IMR-90 (cell line): ENCODE results near the gene INSM1. TPM values are rescaled to one million over a fixed set of nuclear protein-coding genes. Genes with fewer than 3 reads are reported as not detected.

Experiments
- ATAC-seq: fragments of 200-7000 bp; cut with Tn5 transposase; 2 replicates; pipeline ENCODE4 v1.9.1; 2020; ENCODE audit warnings: low read depth, mild to moderate bottlenecking, moderate library complexity
- BruUV-seq: library from RNA; stranded (reverse); fragments of 400-500 nt; replicated peaks from 2 replicates; lab custom pipeline; 2021; lab: Mats Ljungman, UMichigan
- CTCF ChIA-PET: fragments of 300-600 bp; formaldehyde crosslinking; extraction: SDS; loops from one replicate; lab custom pipeline; 2021; ENCODE audit warnings: antibody characterized with exemption; lab: Yijun Ruan, JAX
- POLR2A ChIA-PET: fragments of 300-600 bp; sonication (Branson Sonifier 250); formaldehyde crosslinking; loops from one replicate; lab custom pipeline; 2022; ENCODE audit warnings: antibody characterized with exemption; ENCODE audit not compliant: unreplicated experiment; lab: Charles Lee
- DNase-seq: peaks from one replicate; pipeline ENCODE4 v3.0.0; 2013
- H2AFZ ChIP-seq: replicated peaks from 2 replicates; pipeline ENCODE3; 2013; ENCODE audit warnings: low read length, mild to moderate bottlenecking; ENCODE audit not compliant: poor library complexity
- H2AK5ac ChIP-seq: 2 replicates; pipeline ENCODE4 v1.6.1; 2013; ENCODE audit warnings: low read depth, low read length, inconsistent platforms
- H2AK9ac ChIP-seq: replicated peaks from 2 replicates; pipeline ENCODE3; 2013; ENCODE audit warnings: mild to moderate bottlenecking, low read depth, low read length, moderate library complexity; ENCODE audit not compliant: poor library complexity
- H2BK120ac ChIP-seq: 2 replicates; pipeline ENCODE4 v1.6.1; 2013; ENCODE audit warnings: low read depth, low read length, inconsistent platforms
- H2BK15ac ChIP-seq: 3 replicates; pipeline ENCODE4 v1.6.1; 2013; ENCODE audit warnings: low read depth, low read length, inconsistent platforms
- H2BK20ac ChIP-seq: 2 replicates; pipeline ENCODE4 v1.6.1; 2013; ENCODE audit warnings: low read depth, mild to moderate bottlenecking, inconsistent platforms, low read length, moderate library complexity
- H2BK5ac ChIP-seq: 2 replicates; pipeline ENCODE4 v1.6.1; 2013; ENCODE audit warnings: mild to moderate bottlenecking, low read depth, low read length, inconsistent platforms; ENCODE audit not compliant: poor library complexity, severe bottlenecking
- H3K14ac ChIP-seq: replicated peaks from 2 replicates; pipeline ENCODE4 v1.6.1; 2013; ENCODE audit warnings: low read depth, low read length, inconsistent platforms
- H3K18ac ChIP-seq: 2 replicates; pipeline ENCODE4 v1.6.1; 2013; ENCODE audit warnings: low read depth, low read length, control low read depth
- H3K23ac ChIP-seq: 2 replicates; pipeline ENCODE4 v1.6.1; 2013; ENCODE audit warnings: low read depth, low read length, inconsistent platforms
- H3K27ac ChIP-seq: 2 replicates; pipeline ENCODE4 v1.5.1; 2013; ENCODE audit warnings: mild to moderate bottlenecking, control low read depth, low read length; ENCODE audit not compliant: insufficient read depth
- H3K27me3 ChIP-seq: 2 replicates; pipeline ENCODE4 v1.6.1; 2013; ENCODE audit warnings: low read length; ENCODE audit not compliant: control insufficient read depth, insufficient read depth
- H3K36me3 ChIP-seq: 2 replicates; pipeline ENCODE4 v1.6.1; 2013; ENCODE audit warnings: low read length, mixed read lengths; ENCODE audit not compliant: control insufficient read depth, insufficient read depth
- H3K4ac ChIP-seq: 2 replicates; pipeline ENCODE4 v1.6.1; 2013; ENCODE audit warnings: low read depth, low read length, inconsistent platforms
- H3K4me1 ChIP-seq: 2 replicates; pipeline ENCODE4 v1.6.1; 2013; ENCODE audit warnings: low read length, mixed read lengths; ENCODE audit not compliant: control insufficient read depth, insufficient read depth
- H3K4me2 ChIP-seq: 2 replicates; pipeline ENCODE4 v1.6.1; 2013; ENCODE audit warnings: low read depth, mild to moderate bottlenecking, control low read depth, low read length, moderate library complexity
- H3K4me3 ChIP-seq: 2 replicates; pipeline ENCODE4 v1.5.1; 2013; ENCODE audit warnings: low read depth, mild to moderate bottlenecking, control low read depth, low read length, moderate library complexity; ENCODE audit not compliant: insufficient read depth
- H3K56ac ChIP-seq: 2 replicates; pipeline ENCODE4 v1.6.1; 2013; ENCODE audit warnings: low read length, inconsistent platforms; ENCODE audit not compliant: insufficient read depth; ENCODE audit errors: extremely low read depth
- H3K79me1 ChIP-seq, 2 experiments: 2 replicates each; pipeline ENCODE4 v1.6.1; 2013; ENCODE audit warnings: low read length in 2 of 2, inconsistent platforms in 1 of 2, low read depth in 1 of 2
- H3K9ac ChIP-seq: 2 replicates; pipeline ENCODE4 v1.6.1; 2013; ENCODE audit warnings: low read depth, low read length, control low read depth
- H3K9me1 ChIP-seq: 2 replicates; pipeline ENCODE4 v1.6.1; 2013; ENCODE audit warnings: low read length, inconsistent platforms; ENCODE audit not compliant: insufficient read depth
- H3K9me3 ChIP-seq: 2 replicates; pipeline ENCODE4 v1.6.1; 2013; ENCODE audit warnings: low read length; ENCODE audit not compliant: control insufficient read depth, insufficient read depth
- H4K20me1 ChIP-seq: 2 replicates; pipeline ENCODE4 v1.6.1; 2013; ENCODE audit warnings: low read length, inconsistent platforms; ENCODE audit not compliant: insufficient read depth
- H4K5ac ChIP-seq: 2 replicates; pipeline ENCODE4 v1.6.1; 2013; ENCODE audit warnings: mild to moderate bottlenecking, low read depth, low read length, control low read depth
- H4K8ac ChIP-seq, 2 experiments: 2 replicates each; pipeline ENCODE4 v1.6.1; 2013; ENCODE audit warnings: low read depth in 2 of 2, low read length in 2 of 2, control low read depth in 1 of 2, inconsistent platforms in 1 of 2
- H4K91ac ChIP-seq: 2 replicates; pipeline ENCODE4 v1.6.1; 2013; ENCODE audit warnings: low read depth, low read length, inconsistent platforms; ENCODE audit not compliant: insufficient read depth
- BHLHE40 ChIP-seq: fragments of 150-350 bp; IDR thresholded peaks from 2 replicates; pipeline ENCODE4 v1.6.1; 2016; ENCODE audit warnings: mild to moderate bottlenecking, low read depth, low read length
- CEBPB ChIP-seq: IDR thresholded peaks from 2 replicates; pipeline ENCODE4 v1.6.1; 2012; ENCODE audit warnings: low read depth, low read length, improper control_type of control experiment
- CHD1 ChIP-seq: IDR thresholded peaks from 2 replicates; pipeline ENCODE4 v1.6.1; 2012; ENCODE audit warnings: low read depth, low read length, improper control_type of control experiment
- FOS ChIP-seq: fragments of 150-350 bp; IDR thresholded peaks from 2 replicates; pipeline ENCODE4 v1.6.1; 2016; ENCODE audit warnings: low read depth, low read length
- MAZ ChIP-seq: IDR thresholded peaks from 2 replicates; pipeline ENCODE4 v1.6.1; 2012; ENCODE audit warnings: low read depth, mild to moderate bottlenecking, low read length, improper control_type of control experiment, moderate library complexity, borderline replicate concordance
- MXI1 ChIP-seq: IDR thresholded peaks from 2 replicates; pipeline ENCODE4 v1.6.1; 2012; ENCODE audit warnings: low read depth, mild to moderate bottlenecking, low read length, moderate library complexity, borderline replicate concordance
- POLR2A ChIP-seq: IDR thresholded peaks from 2 replicates; pipeline ENCODE4 v1.6.1; 2012; ENCODE audit warnings: mild to moderate bottlenecking, low read depth, low read length
- RAD21 ChIP-seq: IDR thresholded peaks from 2 replicates; pipeline ENCODE4 v1.6.1; 2012; ENCODE audit warnings: low read length, improper control_type of control experiment
- RCOR1 ChIP-seq: IDR thresholded peaks from 2 replicates; pipeline ENCODE4 v1.6.1; 2012; ENCODE audit warnings: mild to moderate bottlenecking, low read length, improper control_type of control experiment; ENCODE audit not compliant: insufficient replicate concordance
- RFX5 ChIP-seq: IDR thresholded peaks from 2 replicates; pipeline ENCODE4 v1.8.0; 2012; ENCODE audit warnings: low read depth, mild to moderate bottlenecking, low read length, moderate library complexity
- WGBS, 2 experiments: methylation state at CpG; one replicate each; pipeline versions ENCODE4 v1.1.5 to v1.1.7; 2013; ENCODE audit warnings: missing lambda C conversion rate in 2 of 2; ENCODE audit not compliant: insufficient read length in 1 of 2; ENCODE audit errors: extremely low coverage in 2 of 2; 5-methylcytosine and 5-hydroxymethylcytosine counted together
- dilution Hi-C: fragments of 300-500 bp; cut with HindIII; formaldehyde crosslinking; loops from one replicate; pipeline ENCODE4 v1.14.3; 2018; ENCODE audit warnings: low sequenced_read_pairs; ENCODE audit not compliant: unreplicated experiment
- in situ Hi-C: fragments of 300-500 bp; cut with MboI; formaldehyde crosslinking; loops from 3 replicates; pipeline ENCODE4 v1.14.3; 2019; ENCODE audit warnings: low sequenced_read_pairs, inconsistent platforms, mixed read lengths
- intact Hi-C: fragments of 100-400 bp; cut with micrococcal nuclease; formaldehyde crosslinking; loops from 2 replicates; pipeline ENCODE4 v1.10.0; 2022
- polyA plus RNA-seq, 3 experiments: library from polyadenylated mRNA; depleted of rRNA; stranded (reverse); fragments of >200 nt; gene quantifications; 2 replicates each; pipeline ENCODE4 v1.2.3, GENCODE V29; 2012; ENCODE audit warnings: low replicate concordance in 1 of 3
- total RNA-seq: library from RNA; depleted of rRNA; stranded (reverse); fragments of >200 nt; gene quantifications from 2 replicates; pipeline ENCODE4 v1.2.3, GENCODE V29; 2012
- TF ChIP-seq, protein P1 (sequence below): fragments of 150-350 bp; IDR thresholded peaks from 2 replicates; pipeline ENCODE4 v1.6.1; 2016; ENCODE audit warnings: low read depth, mild to moderate bottlenecking, low read length, moderate library complexity, borderline replicate concordance
- TF ChIP-seq, protein P2 (sequence below): fragments of 150-350 bp; IDR thresholded peaks from 2 replicates; pipeline ENCODE4 v1.6.1; 2017; ENCODE audit warnings: mild to moderate bottlenecking, antibody characterized with exemption, low read length, low read depth

Gene INSM1
- total and polyA plus RNA-seq, 2 of the 4 experiments (the other 2 are of a cell fraction): not detected

DNA sequence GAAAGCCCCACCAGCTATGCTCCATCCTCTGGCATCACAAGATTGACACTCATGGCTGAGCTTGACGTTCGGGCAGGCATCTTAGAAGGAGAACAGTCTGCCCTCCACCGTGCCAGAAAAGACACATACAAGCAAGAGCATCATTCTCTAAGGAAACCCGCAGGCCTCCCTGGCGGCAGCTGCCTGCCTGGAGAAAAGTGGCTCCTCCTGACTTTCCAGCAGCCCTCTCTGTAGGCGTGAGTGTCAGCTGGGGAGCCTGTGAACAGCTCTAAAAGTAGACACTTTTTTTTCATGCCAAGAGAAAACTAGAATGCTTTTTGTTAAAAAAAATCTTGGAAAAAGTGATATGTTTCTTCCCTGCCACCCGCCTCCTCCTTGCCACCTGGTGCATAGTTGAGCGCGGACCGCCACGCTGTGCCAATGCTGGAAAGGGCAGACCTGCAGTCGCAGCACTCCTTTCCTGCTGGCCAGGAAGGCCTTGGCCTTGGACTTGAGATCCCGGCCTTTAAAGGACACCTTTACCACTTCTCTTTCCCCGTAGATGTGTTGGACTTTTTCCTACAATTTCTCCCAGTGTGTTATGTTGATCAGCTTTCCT is 29.7 kb upstream of the INSM1 start:
- Histone ChIP-seq H3K23ac (no peak overlapping the region), H2AK5ac (no peak overlapping the region), H3K4me2 (no peak overlapping the region), H3K56ac (no peak overlapping the region), H2BK20ac (no peak overlapping the region), H4K20me1 (no peaks in the 10 kb centered on the region), H2BK120ac (no peak overlapping the region), H2BK5ac (no peak overlapping the region), H2AFZ (no peak overlapping the region), H3K9ac (no peak overlapping the region), H2AK9ac (no peak overlapping the region), H4K91ac (no peak overlapping the region), H3K9me3 (no peaks in the 10 kb centered on the region), H2BK15ac (no peak overlapping the region), H3K4me3 (no peak overlapping the region), H3K14ac (no peak overlapping the region), H4K5ac (no peak overlapping the region), H3K9me1 (no peaks in the 10 kb centered on the region), H3K18ac (no peak overlapping the region), H3K27me3 (peaks cover under 1% of the 10 kb centered on the region), H3K4me1 (no peaks in the 10 kb centered on the region), H3K27ac (no peak overlapping the region), H3K79me1 (no peaks in the 10 kb centered on the region), H3K36me3 (no peaks in the 10 kb centered on the region), H3K4ac (no peak overlapping the region), H4K8ac (no peak overlapping the region)
- intact Hi-C loops (no loop called here), in situ Hi-C loops (no loop called here), dilution Hi-C loops (no loop called here)
- no peak for DNase-seq
- no peak for TF ChIP-seq POLR2A
- TF ChIP-seq RAD21: no peak
- TF ChIP-seq BHLHE40: no peak
- TF ChIP-seq FOS: no peak
- TF ChIP-seq, protein P1, sequence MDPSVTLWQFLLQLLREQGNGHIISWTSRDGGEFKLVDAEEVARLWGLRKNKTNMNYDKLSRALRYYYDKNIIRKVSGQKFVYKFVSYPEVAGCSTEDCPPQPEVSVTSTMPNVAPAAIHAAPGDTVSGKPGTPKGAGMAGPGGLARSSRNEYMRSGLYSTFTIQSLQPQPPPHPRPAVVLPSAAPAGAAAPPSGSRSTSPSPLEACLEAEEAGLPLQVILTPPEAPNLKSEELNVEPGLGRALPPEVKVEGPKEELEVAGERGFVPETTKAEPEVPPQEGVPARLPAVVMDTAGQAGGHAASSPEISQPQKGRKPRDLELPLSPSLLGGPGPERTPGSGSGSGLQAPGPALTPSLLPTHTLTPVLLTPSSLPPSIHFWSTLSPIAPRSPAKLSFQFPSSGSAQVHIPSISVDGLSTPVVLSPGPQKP: no peak
- no peak for TF ChIP-seq RCOR1
- TF ChIP-seq CHD1: no peak
- TF ChIP-seq, protein P2, sequence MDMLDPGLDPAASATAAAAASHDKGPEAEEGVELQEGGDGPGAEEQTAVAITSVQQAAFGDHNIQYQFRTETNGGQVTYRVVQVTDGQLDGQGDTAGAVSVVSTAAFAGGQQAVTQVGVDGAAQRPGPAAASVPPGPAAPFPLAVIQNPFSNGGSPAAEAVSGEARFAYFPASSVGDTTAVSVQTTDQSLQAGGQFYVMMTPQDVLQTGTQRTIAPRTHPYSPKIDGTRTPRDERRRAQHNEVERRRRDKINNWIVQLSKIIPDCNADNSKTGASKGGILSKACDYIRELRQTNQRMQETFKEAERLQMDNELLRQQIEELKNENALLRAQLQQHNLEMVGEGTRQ: no peak
- TF ChIP-seq MAZ: no peak
- TF ChIP-seq MXI1: no peak
- TF ChIP-seq CEBPB: no peak
- TF ChIP-seq RFX5: no peak
- ChIA-PET POLR2A (no interaction called here), CTCF (no interaction called here)
- ATAC-seq: no peak
- no TSS peak for BruUV-seq
- WGBS, 2 experiments: 73% methylated on average over 7 of the region's 14 CpGs; no CpG with 5 or more reads in 1 of the 2 experiments
